NCI-H146 treated with DMSO at 0.1 percent for 48 hours (cell line): ENCODE measurements around the gene POMT1.
"Not testable (repeated sequence)": the region's sequence is repeated elsewhere in the genome, so short reads cannot be mapped to it uniquely, and the experiment has no call there.

ENCODE experiments used
- DNase-seq: peaks from one replicate; lab custom pipeline; 2025; ENCODE audit not compliant: unreplicated experiment; lab: John Stamatoyannopoulos, UW

POMT1 gene

GRCh38 chr9:131550465-131550864 is 47.7 kb downstream of the POMT1 start:
- not testable (repeated sequence) for DNase-seq

GRCh38 chr9:131552030-131552429 is 49.3 kb downstream of the POMT1 start:
- no peak for DNase-seq

- DNase-seq: no peak
Observed at GRCh38 chr9:131554087-131554842, 51.5 kb downstream of the POMT1 start.

GRCh38 chr9:131554843-131555351 is 52.2 kb downstream of the POMT1 start:
- DNase-seq: no peak

- DNase-seq: no peak
Observed at GRCh38 chr9:131555841-131556673, 53.3 kb downstream of the POMT1 start.

- DNase-seq: no peak
Observed at GRCh38 chr9:131557855-131558548, 55.3 kb downstream of the POMT1 start.

GRCh38 chr9:131559421-131560000 is 56.8 kb downstream of the POMT1 start:
- no peak for DNase-seq

- no peak for DNase-seq
Observed at GRCh38 chr9:131562032-131562959, 59.6 kb downstream of the POMT1 start.

GRCh38 chr9:131565369-131565768 is 62.7 kb downstream of the POMT1 start:
- DNase-seq: no peak

GRCh38 chr9:131566158-131566557 is 63.4 kb downstream of the POMT1 start:
- DNase-seq: no peak

GRCh38 chr9:131567910-131568309 is 65.2 kb downstream of the POMT1 start:
- DNase-seq: no peak
